ENCODE measurements around the gene MRTFB.

The MRTFB gene

DNA sequence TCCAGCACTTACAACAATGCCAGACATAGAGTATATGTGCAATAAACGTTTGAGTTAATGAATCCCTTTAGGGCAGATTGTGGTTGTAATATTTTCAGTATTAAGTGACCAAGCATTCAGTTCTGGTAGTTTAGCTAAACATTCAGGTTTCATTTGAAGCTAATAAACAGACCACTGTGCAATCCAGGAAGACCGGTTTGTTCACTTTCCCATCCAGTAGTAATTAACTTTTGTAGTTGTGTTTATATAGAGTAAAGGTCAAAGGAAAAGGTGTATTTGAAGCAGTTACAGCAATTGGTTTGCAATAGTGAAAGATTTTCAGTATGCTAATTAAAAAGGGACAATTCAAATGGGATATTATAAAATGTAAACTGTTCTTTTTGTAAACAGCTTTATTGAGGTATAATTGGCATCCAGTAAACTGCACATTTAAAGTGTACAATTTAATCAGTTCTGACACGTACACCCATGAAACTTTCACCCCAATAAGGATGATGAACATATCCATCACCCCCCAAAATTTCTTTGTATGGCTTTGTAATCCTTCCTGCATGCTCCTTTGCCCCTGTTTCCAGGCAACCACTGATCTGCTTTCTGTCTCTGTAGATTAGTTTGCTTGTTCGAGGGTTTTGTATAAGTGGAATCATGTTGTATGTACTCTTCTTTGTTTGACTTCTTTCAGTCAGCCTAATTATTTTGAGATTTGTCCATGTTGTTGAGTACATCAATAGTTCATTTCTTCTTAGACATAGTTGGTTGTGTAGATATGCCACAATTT, 26.3 kb downstream of the MRTFB start:
- H3K36me3 ChIP-seq (replicated peaks): no peaks in the 10 kb centered on the region
- DNase-seq: no peak
- no peak overlapping the region for H3K4me3 ChIP-seq (ENCODE audit: low read depth, low read length)
- TF ChIP-seq, protein P1, sequence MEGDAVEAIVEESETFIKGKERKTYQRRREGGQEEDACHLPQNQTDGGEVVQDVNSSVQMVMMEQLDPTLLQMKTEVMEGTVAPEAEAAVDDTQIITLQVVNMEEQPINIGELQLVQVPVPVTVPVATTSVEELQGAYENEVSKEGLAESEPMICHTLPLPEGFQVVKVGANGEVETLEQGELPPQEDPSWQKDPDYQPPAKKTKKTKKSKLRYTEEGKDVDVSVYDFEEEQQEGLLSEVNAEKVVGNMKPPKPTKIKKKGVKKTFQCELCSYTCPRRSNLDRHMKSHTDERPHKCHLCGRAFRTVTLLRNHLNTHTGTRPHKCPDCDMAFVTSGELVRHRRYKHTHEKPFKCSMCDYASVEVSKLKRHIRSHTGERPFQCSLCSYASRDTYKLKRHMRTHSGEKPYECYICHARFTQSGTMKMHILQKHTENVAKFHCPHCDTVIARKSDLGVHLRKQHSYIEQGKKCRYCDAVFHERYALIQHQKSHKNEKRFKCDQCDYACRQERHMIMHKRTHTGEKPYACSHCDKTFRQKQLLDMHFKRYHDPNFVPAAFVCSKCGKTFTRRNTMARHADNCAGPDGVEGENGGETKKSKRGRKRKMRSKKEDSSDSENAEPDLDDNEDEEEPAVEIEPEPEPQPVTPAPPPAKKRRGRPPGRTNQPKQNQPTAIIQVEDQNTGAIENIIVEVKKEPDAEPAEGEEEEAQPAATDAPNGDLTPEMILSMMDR (IDR thresholded peaks at IDR 0.05; ENCODE audit: low read depth, low read length, missing control alignments): no peak
- in situ Hi-C loops (cut with HindIII; ENCODE audit: low pct_ligation_motif_present, low sequenced_read_pairs): no loop called here
- no peaks in the 10 kb centered on the region for H3K27me3 ChIP-seq (replicated peaks)
- no peak overlapping the region for H3K27ac ChIP-seq

DNA sequence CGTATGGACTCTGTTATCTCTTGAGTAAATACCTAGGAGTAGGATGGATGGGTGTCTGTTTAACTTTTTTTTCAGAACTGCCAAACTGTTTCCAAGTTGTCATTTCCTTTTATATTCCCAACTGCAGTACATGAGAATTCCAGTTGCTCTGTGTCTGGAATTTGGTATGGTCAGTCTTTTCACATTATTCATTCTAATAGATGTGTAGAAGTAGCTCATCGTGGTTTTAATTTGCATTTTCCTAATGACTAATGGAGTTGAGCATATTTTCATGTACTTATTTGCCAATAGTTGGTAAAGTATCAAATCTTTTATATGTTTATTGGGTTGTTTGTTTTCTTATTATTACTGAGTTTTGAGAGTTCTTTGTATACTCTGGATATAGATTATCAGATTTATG, 27.0 kb downstream of the MRTFB start:
- Histone ChIP-seq H3K27ac (no peak overlapping the region), H3K4me3 (ENCODE audit: low read depth, low read length) (no peak overlapping the region), H3K36me3 (replicated peaks) (no peaks in the 10 kb centered on the region), H3K27me3 (replicated peaks) (no peaks in the 10 kb centered on the region)
- in situ Hi-C loops (cut with HindIII; ENCODE audit: low pct_ligation_motif_present, low sequenced_read_pairs): no loop called here
- DNase-seq: no peak
- TF ChIP-seq, protein P1 (IDR thresholded peaks at IDR 0.05; ENCODE audit: low read depth, low read length, missing control alignments): no peak

DNA sequence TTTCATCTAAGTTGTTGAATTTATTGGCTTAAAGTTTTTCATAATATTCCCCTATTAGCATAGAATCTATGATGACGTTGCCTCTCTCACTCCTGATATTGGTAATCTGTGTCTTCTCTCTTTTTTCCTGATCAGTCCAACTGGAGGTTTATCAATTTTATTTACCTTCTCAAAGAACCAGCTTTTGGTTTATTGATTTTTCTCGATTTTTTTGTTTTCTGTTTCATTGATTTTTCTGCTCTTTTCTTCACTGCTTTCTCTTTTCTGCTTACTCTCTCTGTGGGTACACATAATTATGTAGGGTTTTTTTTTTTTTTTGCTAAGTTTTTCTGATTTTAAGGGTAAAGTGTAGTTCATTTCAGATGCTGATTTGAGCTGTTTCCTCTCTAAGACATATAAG, 29.7 kb downstream of the MRTFB start:
- H3K27ac ChIP-seq: no peak overlapping the region
- H3K4me3 ChIP-seq (ENCODE audit: low read depth, low read length): no peak overlapping the region
- no peaks in the 10 kb centered on the region for H3K27me3 ChIP-seq (replicated peaks)
- H3K36me3 ChIP-seq (replicated peaks): no peaks in the 10 kb centered on the region
- no peak for DNase-seq
- TF ChIP-seq, protein P1 (IDR thresholded peaks at IDR 0.05; ENCODE audit: low read depth, low read length, missing control alignments): no peak
- in situ Hi-C loops (cut with HindIII; ENCODE audit: low pct_ligation_motif_present, low sequenced_read_pairs): no loop called here

DNA sequence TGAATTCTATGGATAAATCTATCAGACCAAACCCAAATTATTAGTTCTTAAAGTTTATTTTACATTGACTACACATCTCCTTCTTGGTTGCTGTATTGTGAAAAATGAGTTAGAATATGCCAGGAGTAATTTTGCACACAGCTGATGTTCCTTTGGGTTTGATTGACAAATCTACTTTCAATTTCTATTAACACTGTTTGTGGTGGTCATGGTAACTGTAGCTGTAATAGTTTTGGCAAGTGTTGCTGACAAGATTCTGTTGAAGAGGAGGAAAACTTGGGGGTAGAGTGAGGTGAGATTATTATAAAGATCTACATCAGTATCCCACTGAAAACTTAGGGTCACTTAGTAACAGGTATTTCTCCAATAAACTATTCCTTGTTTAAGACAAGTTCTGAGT, 30.3 kb downstream of the MRTFB start:
- Histone ChIP-seq H3K4me3 (ENCODE audit: low read depth, low read length) (no peak overlapping the region), H3K36me3 (replicated peaks) (no peaks in the 10 kb centered on the region), H3K27me3 (replicated peaks) (no peaks in the 10 kb centered on the region), H3K27ac (no peak overlapping the region)
- TF ChIP-seq, protein P1 (IDR thresholded peaks at IDR 0.05; ENCODE audit: low read depth, low read length, missing control alignments): no peak
- no peak for DNase-seq
- in situ Hi-C loops (cut with HindIII; ENCODE audit: low pct_ligation_motif_present, low sequenced_read_pairs): no loop called here

DNA sequence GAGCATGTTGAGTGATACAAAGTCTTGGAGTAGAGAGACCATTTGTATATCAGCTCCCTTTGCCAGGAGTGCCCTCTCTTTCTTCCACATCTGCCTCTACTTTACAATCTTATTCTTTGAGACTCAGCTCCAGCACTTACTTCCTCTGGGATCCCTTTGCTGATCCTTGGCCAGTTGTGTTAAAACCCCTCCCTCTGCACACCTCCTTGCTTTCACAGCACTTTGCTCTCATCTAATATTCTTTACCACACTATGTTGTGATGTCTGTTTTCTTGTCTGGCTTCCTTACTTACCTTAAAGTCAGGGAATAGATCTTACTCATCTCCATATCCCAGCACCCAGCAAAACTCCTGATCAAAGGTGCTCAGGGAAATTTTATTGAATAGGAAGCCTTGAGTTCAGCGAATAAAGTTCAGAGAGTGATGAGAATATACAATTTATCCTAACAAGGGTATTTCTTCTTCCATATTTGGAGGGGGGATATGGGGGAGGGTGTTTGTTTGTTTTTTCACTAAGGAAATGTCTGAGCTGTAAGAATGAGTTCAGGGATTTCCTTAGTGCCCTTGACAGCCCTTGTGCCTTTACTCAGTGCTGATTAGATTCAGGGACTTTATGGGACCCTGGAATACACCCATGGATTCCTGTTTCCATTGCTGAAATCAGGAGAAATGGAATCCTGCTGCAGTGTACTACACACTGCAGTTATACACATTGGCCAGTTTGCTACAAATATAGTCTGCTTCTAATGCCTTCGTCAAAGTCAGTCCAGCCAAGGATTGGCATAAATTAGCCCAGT, 32.0 kb downstream of the MRTFB start:
- no peak for DNase-seq
- in situ Hi-C loops (cut with HindIII; ENCODE audit: low pct_ligation_motif_present, low sequenced_read_pairs): no loop called here
- no peak overlapping the region for H3K27ac ChIP-seq
- no peaks in the 10 kb centered on the region for H3K27me3 ChIP-seq (replicated peaks)
- TF ChIP-seq, protein P1 (IDR thresholded peaks at IDR 0.05; ENCODE audit: low read depth, low read length, missing control alignments): no peak
- no peak overlapping the region for H3K4me3 ChIP-seq (ENCODE audit: low read depth, low read length)
- H3K36me3 ChIP-seq (replicated peaks): no peaks in the 10 kb centered on the region
